Esophagus muscularis mucosa (tissue), 4 donors: ENCODE measurements around the gene ADAMTS9. TPM values are rescaled to one million over a fixed set of nuclear protein-coding genes. Genes with fewer than 3 reads are reported as not detected.

ENCODE experiments used
- DNase-seq: peaks from one replicate; pipeline ENCODE4 v3.0.0-alpha.2; 2017; ENCODE audit errors: extremely low spot score
- H3K27ac ChIP-seq, 4 donors: fragments of 200-600 bp; sonication (generic); replicated peaks in 1 of 4; 1 replicate in 3 of 4; 2 replicates in 1 of 4; pipeline ENCODE4 v1.5.1; 2016 to 2019; ENCODE audit warnings: mild to moderate bottlenecking in 1 of 4
- H3K27me3 ChIP-seq, 4 donors: fragments of 200-600 bp; sonication (generic); one replicate each; pipeline versions ENCODE4 v1.5.1 to v1.6.0; 2016 to 2019
- H3K36me3 ChIP-seq, 4 donors: fragments of 200-600 bp; sonication (generic); one replicate each; pipeline ENCODE4 v1.5.1; 2016 to 2019
- H3K4me1 ChIP-seq, 4 donors: fragments of 200-600 bp; sonication (generic); one replicate each; pipeline ENCODE4 v1.5.1; 2016 to 2019
- H3K4me3 ChIP-seq, 4 donors: fragments of 200-600 bp; sonication (generic); 1 replicate in 2 of 4; 2 replicates in 2 of 4; pipeline ENCODE4 v1.5.1; 2016 to 2019; ENCODE audit warnings: mild to moderate bottlenecking in 4 of 4, moderate library complexity in 1 of 4
- H3K9me3 ChIP-seq, 4 donors: fragments of 200-600 bp; sonication (generic); 1 replicate in 3 of 4; 2 replicates in 1 of 4; pipeline ENCODE4 v1.5.1; 2016 to 2019
- EP300 ChIP-seq: sonication (generic); formaldehyde crosslinking; IDR thresholded peaks from one replicate; pipeline ENCODE4 v1.6.1; 2017; ENCODE audit warnings: antibody characterized with exemption
- POLR2A ChIP-seq: fragments of 450-650 bp; IDR thresholded peaks from one replicate; pipeline ENCODE4 v1.6.1; 2017; ENCODE audit warnings: antibody characterized with exemption, moderate library complexity, mild to moderate bottlenecking, low read depth
- POLR2AphosphoS5 ChIP-seq, 2 donors: sonication (generic); formaldehyde crosslinking; IDR thresholded peaks; one replicate each; pipeline ENCODE4 v1.6.1; 2017; ENCODE audit warnings: antibody characterized with exemption in 2 of 2
- WGBS: methylation state at CpG from one replicate; pipeline ENCODE4 v1.1.5; 2018; 5-methylcytosine and 5-hydroxymethylcytosine counted together
- intact Hi-C: fragments of 100-400 bp; cut with DNase I; formaldehyde crosslinking; loops from one replicate; pipeline ENCODE4 v1.15.1; 2023
- total RNA-seq, 4 donors: library from RNA; depleted of rRNA; stranded (reverse); fragments of >200 nt; gene quantifications; one replicate each; pipeline versions ENCODE4 v1.1.0 to v1.2.1, GENCODE V29; 2016
- TF ChIP-seq, protein P1 (sequence below), 3 experiments: fragments of 200-600 bp in 2 of 3; fragments of 450-650 bp in 1 of 3; sonication (generic) in 2 of 3; IDR thresholded peaks; one replicate each; pipeline ENCODE4 v1.5.1; 2017 to 2019; ENCODE audit warnings: antibody characterized with exemption in 3 of 3, mild to moderate bottlenecking in 2 of 3, moderate library complexity in 1 of 3

ADAMTS9 gene
- total RNA-seq, 4 donors from 2014 or later: 45.3 to 142 (median 56.6) TPM

DNA sequence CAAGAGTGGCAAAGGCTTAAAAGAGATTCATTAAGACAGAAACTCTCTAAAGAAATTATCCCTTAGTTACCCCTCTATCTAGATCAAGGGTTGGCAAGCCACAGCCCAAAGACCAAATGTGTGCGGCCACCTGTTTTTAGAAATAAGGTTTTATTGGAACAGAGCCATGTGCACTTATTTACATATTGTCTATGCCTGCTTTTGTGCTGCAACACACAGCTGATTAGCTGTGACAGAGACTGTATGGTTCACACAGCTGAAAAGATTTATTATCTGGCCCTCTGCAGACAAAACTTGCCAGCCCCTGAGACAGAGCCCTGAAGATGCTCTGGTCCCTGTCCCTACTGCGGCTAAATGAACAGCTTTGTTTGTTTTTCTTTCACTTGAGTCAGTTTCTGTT lies 88.1 kb downstream of the ADAMTS9 start:
- no peaks in the 10 kb centered on the region for H3K27me3 ChIP-seq
- peaks cover 2 to 35% (median 27%) of the 10 kb centered on the region in 4 donors for H3K4me1 ChIP-seq
- H3K36me3 ChIP-seq: peaks cover 3 to 89% (median 42%) of the 10 kb centered on the region in 4 donors
- peak overlapping the region in 3 of 4 donors; percentile 2 to 42 (median 42) for H3K27ac ChIP-seq
- no peaks in the 10 kb centered on the region for H3K9me3 ChIP-seq
- no peak overlapping the region for H3K4me3 ChIP-seq
- intact Hi-C loops: no loop called here
- no peak for DNase-seq
- no peak for TF ChIP-seq POLR2A
- TF ChIP-seq POLR2AphosphoS5 (IDR thresholded peaks at IDR 0.05): no peak
- no peak for TF ChIP-seq EP300
- TF ChIP-seq, protein P1, sequence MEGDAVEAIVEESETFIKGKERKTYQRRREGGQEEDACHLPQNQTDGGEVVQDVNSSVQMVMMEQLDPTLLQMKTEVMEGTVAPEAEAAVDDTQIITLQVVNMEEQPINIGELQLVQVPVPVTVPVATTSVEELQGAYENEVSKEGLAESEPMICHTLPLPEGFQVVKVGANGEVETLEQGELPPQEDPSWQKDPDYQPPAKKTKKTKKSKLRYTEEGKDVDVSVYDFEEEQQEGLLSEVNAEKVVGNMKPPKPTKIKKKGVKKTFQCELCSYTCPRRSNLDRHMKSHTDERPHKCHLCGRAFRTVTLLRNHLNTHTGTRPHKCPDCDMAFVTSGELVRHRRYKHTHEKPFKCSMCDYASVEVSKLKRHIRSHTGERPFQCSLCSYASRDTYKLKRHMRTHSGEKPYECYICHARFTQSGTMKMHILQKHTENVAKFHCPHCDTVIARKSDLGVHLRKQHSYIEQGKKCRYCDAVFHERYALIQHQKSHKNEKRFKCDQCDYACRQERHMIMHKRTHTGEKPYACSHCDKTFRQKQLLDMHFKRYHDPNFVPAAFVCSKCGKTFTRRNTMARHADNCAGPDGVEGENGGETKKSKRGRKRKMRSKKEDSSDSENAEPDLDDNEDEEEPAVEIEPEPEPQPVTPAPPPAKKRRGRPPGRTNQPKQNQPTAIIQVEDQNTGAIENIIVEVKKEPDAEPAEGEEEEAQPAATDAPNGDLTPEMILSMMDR (IDR thresholded peaks at IDR 0.05): no peak
- WGBS: 56% methylated on average over 2 of the region's 2 CpGs

DNA sequence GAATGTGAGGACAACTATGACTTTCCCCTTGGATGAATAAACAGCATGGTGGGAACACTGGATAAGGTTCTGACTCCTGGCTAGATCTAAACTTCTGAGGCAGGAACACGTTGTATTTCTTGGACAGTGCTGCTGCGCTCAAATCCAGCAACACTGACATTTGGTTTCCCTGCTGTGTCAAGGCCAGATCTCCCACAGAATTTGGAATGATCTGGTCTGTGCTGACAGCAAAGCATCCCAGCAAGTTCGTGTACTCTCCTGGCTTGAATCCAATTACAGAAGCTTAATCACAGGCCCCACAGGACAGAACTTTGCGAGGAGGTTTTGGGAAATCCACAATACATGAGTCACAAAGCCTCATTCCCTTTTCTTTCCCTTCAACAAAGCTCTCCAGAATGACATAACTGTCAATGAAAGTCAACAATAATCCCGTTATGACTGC lies 92.5 kb downstream of the ADAMTS9 start:
- no peak for DNase-seq
- WGBS: 28% methylated on average over 5 of the region's 5 CpGs
- Histone ChIP-seq H3K4me1 (peaks cover 3 to 46% (median 42%) of the 10 kb centered on the region in 4 donors), H3K9me3 (no peaks in the 10 kb centered on the region), H3K36me3 (peaks cover 0 to 87% (median 19%) of the 10 kb centered on the region in 4 donors), H3K27ac (peak overlapping the region; percentile 29 to 84 (median 76)), H3K27me3 (no peaks in the 10 kb centered on the region), H3K4me3 (no peak overlapping the region)
- intact Hi-C loops: no loop called here
- TF ChIP-seq POLR2A (no peak), EP300 (peak; percentile 83), POLR2AphosphoS5 (IDR thresholded peaks at IDR 0.05) (peak; percentile 82 to 88)

DNA sequence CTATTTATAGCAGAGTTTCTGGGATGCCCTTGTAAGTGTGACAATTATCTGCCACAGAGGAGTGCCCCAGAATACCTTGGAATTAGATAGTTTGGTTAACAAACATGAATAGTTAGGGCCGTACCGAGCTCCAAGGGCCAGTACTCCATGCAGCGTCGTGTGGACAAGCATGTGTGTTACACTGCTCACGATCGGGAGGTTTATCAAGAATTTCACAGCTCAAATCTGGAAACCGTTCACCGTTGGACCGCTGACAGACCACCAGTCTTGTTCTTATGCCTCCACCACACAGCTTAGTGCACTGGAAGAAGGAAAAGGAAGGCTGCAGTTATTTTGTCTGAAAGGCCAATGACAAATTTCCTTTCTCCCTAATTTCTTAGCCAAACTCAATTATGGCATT lies 93.7 kb downstream of the ADAMTS9 start:
- no peak overlapping the region for H3K4me3 ChIP-seq
- peaks cover 0 to 87% (median 18%) of the 10 kb centered on the region in 4 donors for H3K36me3 ChIP-seq
- peak overlapping the region; percentile 29 to 84 (median 76) for H3K27ac ChIP-seq
- intact Hi-C loops: no loop called here
- peaks cover 3 to 43% (median 41%) of the 10 kb centered on the region in 4 donors for H3K4me1 ChIP-seq
- no peak for DNase-seq
- TF ChIP-seq EP300 (no peak), POLR2AphosphoS5 (IDR thresholded peaks at IDR 0.05) (no peak)
- H3K9me3 ChIP-seq: no peaks in the 10 kb centered on the region
- 86% methylated on average over 9 of the region's 9 CpGs for WGBS
- H3K27me3 ChIP-seq: no peaks in the 10 kb centered on the region

DNA sequence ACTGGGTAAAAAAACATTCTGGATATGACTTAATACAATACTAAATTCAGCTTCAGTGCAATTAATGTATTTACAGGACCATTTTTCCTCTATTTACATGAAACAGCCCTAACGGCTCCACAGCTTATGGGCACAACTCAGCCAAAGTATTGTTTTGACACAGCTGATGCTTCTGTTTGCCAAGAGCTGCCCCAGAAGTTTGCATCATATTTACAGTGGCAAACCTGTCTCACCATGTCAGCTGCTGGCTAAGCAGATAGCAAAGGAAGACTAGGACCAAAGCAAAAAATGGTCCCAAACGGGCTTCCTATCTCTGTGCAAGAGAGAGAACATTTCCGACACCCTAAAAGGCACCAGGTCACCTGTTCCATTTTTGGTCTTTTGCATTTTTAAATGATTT lies 94.5 kb downstream of the ADAMTS9 start:
- TF ChIP-seq POLR2AphosphoS5 (IDR thresholded peaks at IDR 0.05): no peak
- TF ChIP-seq, protein P1 (IDR thresholded peaks at IDR 0.05): no peak
- no peak for TF ChIP-seq POLR2A
- no peak for TF ChIP-seq EP300
- peaks cover 0 to 87% (median 16%) of the 10 kb centered on the region in 4 donors for H3K36me3 ChIP-seq
- H3K4me1 ChIP-seq: peaks cover 3 to 51% (median 48%) of the 10 kb centered on the region in 4 donors
- no peaks in the 10 kb centered on the region for H3K9me3 ChIP-seq
- intact Hi-C loops: no loop called here
- WGBS: 70% methylated on average over 3 of the region's 3 CpGs
- DNase-seq: no peak
- peak overlapping the region in 3 of 4 donors; percentile 73 to 84 (median 78) for H3K27ac ChIP-seq
- no peak overlapping the region for H3K4me3 ChIP-seq
- no peaks in the 10 kb centered on the region for H3K27me3 ChIP-seq

DNA sequence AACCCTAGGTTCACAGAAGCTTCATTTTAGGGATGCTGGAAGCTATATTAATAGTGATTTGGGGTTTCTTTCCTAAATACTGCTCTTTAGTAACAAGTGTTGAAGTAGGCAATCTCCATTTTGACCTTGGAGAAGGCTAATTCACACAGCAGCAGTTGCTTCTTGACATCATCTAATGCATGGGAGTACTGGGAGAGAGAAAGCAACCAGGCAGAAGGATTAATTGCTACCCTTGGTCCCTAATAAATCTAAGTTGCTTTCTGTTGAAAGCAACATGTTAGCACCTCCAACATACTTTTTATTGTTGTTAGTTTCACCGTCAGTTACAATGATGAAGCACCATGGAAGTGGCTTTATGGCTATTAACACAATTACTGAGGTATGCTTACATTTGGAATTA lies 96.2 kb downstream of the ADAMTS9 start:
- TF ChIP-seq, protein P1 (IDR thresholded peaks at IDR 0.05): no peak
- TF ChIP-seq POLR2AphosphoS5 (IDR thresholded peaks at IDR 0.05): no peak
- no peak for TF ChIP-seq EP300
- no peak for TF ChIP-seq POLR2A
- WGBS: 91% methylated on average over 1 of the region's 1 CpG
- H3K4me1 ChIP-seq: peaks cover 3 to 61% (median 56%) of the 10 kb centered on the region in 4 donors
- peaks cover 0 to 86% (median 13%) of the 10 kb centered on the region in 4 donors for H3K36me3 ChIP-seq
- H3K4me3 ChIP-seq: no peak overlapping the region
- no peaks in the 10 kb centered on the region for H3K9me3 ChIP-seq
- peak overlapping the region in 2 of 4 donors; percentile 0 to 3 for H3K27ac ChIP-seq
- DNase-seq: no peak
- no peaks in the 10 kb centered on the region for H3K27me3 ChIP-seq
- intact Hi-C loops: no loop called here
